OCI-LY3 (cell line): ENCODE results near the gene APBA3.
A peak's percentile ranks its signal among the peaks of the same experiment; 100 is the strongest.

ENCODE experiments used
- H2AFZ ChIP-seq: fragments of 200-600, 300-600 bp; shearing (Covaris generic); 2 replicates; pipeline ENCODE4 v1.6.0; 2014; ENCODE audit warnings: antibody characterized with exemption, low read depth, low read length
- H3K27ac ChIP-seq: fragments of 200-600, 300-600 bp; sonication (generic); 2 replicates; pipeline ENCODE4 v1.5.1; 2014; ENCODE audit warnings: mild to moderate bottlenecking, low read length, moderate library complexity, mixed read lengths
- H3K27me3 ChIP-seq: fragments of 200-600, 300-600 bp; sonication (generic); 2 replicates; pipeline ENCODE4 v1.6.1; 2014; ENCODE audit warnings: low read depth, low read length, mixed read lengths
- H3K36me3 ChIP-seq: fragments of 200-600, 300-600 bp; sonication (generic); replicated peaks from 2 replicates; pipeline ENCODE3; 2014; ENCODE audit warnings: low read depth, low read length, mixed read lengths
- H3K4me1 ChIP-seq: fragments of 300-600, 200-600 bp; sonication (generic); 2 replicates; pipeline ENCODE4 v1.6.1; 2014; ENCODE audit warnings: low read length, mixed read lengths
- H3K4me2 ChIP-seq: fragments of 200-600, 300-600 bp; sonication (generic); 2 replicates; pipeline ENCODE4 v1.6.1; 2014; ENCODE audit warnings: low read length, mixed read lengths
- H3K4me3 ChIP-seq: fragments of 300-600, 200-600 bp; sonication (generic); 2 replicates; pipeline ENCODE4 v1.5.1; 2014; ENCODE audit warnings: antibody characterized with exemption, mild to moderate bottlenecking, low read length, moderate library complexity
- H3K79me2 ChIP-seq: fragments of 300-600, 200-600 bp; shearing (Covaris generic); 2 replicates; pipeline ENCODE4 v1.6.1; 2014; ENCODE audit warnings: mild to moderate bottlenecking, low read length, mixed read lengths
- H3K9ac ChIP-seq: fragments of 300-600, 200-600 bp; shearing (Covaris generic); 2 replicates; pipeline ENCODE4 v1.6.0; 2014; ENCODE audit warnings: mild to moderate bottlenecking, low read length, moderate library complexity
- H3K9me3 ChIP-seq: fragments of 200-600, 300-600 bp; shearing (Covaris generic); 2 replicates; pipeline ENCODE4 v1.6.1; 2014; ENCODE audit warnings: low read length, mixed read lengths; ENCODE audit not compliant: insufficient read depth
- H4K20me1 ChIP-seq: fragments of 200-600, 300-600 bp; sonication (generic); 2 replicates; pipeline ENCODE4 v1.6.1; 2016; ENCODE audit warnings: low read length, mixed read lengths; ENCODE audit not compliant: insufficient read depth
- CTCF ChIP-seq: fragments of 200-600, 300-600 bp; sonication (generic); IDR thresholded peaks from 2 replicates; pipeline ENCODE4 v1.5.1; 2014; ENCODE audit warnings: antibody characterized with exemption, low read length, low read depth
- EZH2phosphoT487 ChIP-seq: fragments of 200-600 bp; shearing (Covaris generic); IDR thresholded peaks from 2 replicates; pipeline ENCODE4 v1.6.1; 2018; ENCODE audit warnings: antibody characterized with exemption, mixed run types, low read depth

The APBA3 gene

GRCh38 chr19:3783660-3784584 lies 22.4 kb upstream of the APBA3 start:
- peaks cover 18% of the 10 kb centered on the region; the same call in 1 of the 2 replicates for H3K9me3 ChIP-seq
- no peaks in the 10 kb centered on the region for H3K36me3 ChIP-seq
- no peak overlapping the region for H3K27ac ChIP-seq
- no peaks in the 10 kb centered on the region for H4K20me1 ChIP-seq
- H2AFZ ChIP-seq: no peak overlapping the region
- H3K79me2 ChIP-seq: no peaks in the 10 kb centered on the region
- H3K4me1 ChIP-seq: no peaks in the 10 kb centered on the region
- TF ChIP-seq CTCF (peak; percentile 48), EZH2phosphoT487 (no peak)
- no peaks in the 10 kb centered on the region for H3K27me3 ChIP-seq
- H3K4me3 ChIP-seq: no peak overlapping the region
- H3K9ac ChIP-seq: no peak overlapping the region
- H3K4me2 ChIP-seq: no peak overlapping the region

GRCh38 chr19:3782903-3783302 lies 21.4 kb upstream of the APBA3 start:
- Histone ChIP-seq H3K27ac (no peak overlapping the region), H3K79me2 (no peaks in the 10 kb centered on the region), H3K4me1 (no peaks in the 10 kb centered on the region), H3K4me3 (no peak overlapping the region), H3K4me2 (no peak overlapping the region), H2AFZ (no peak overlapping the region), H3K9me3 (peaks cover 18% of the 10 kb centered on the region; the same call in 1 of the 2 replicates), H3K36me3 (no peaks in the 10 kb centered on the region), H3K27me3 (no peaks in the 10 kb centered on the region), H3K9ac (no peak overlapping the region), H4K20me1 (no peaks in the 10 kb centered on the region)
- TF ChIP-seq EZH2phosphoT487: no peak
- TF ChIP-seq CTCF: no peak

GRCh38 chr19:3782330-3782729 lies 20.8 kb upstream of the APBA3 start:
- Histone ChIP-seq H3K4me3 (no peak overlapping the region), H3K9me3 (peaks cover 18% of the 10 kb centered on the region; the same call in 1 of the 2 replicates), H3K9ac (no peak overlapping the region), H3K4me1 (no peaks in the 10 kb centered on the region), H3K4me2 (no peak overlapping the region), H2AFZ (no peak overlapping the region), H3K27ac (no peak overlapping the region), H4K20me1 (no peaks in the 10 kb centered on the region), H3K27me3 (no peaks in the 10 kb centered on the region), H3K79me2 (no peaks in the 10 kb centered on the region), H3K36me3 (no peaks in the 10 kb centered on the region)
- no peak for TF ChIP-seq EZH2phosphoT487
- TF ChIP-seq CTCF: no peak

GRCh38 chr19:3781603-3782002 lies 20.1 kb upstream of the APBA3 start:
- H3K4me2 ChIP-seq: no peak overlapping the region
- no peaks in the 10 kb centered on the region for H3K79me2 ChIP-seq
- no peak overlapping the region for H3K4me3 ChIP-seq
- TF ChIP-seq EZH2phosphoT487: no peak
- TF ChIP-seq CTCF: no peak
- no peaks in the 10 kb centered on the region for H4K20me1 ChIP-seq
- H3K36me3 ChIP-seq: no peaks in the 10 kb centered on the region
- H3K9me3 ChIP-seq: peaks cover 18% of the 10 kb centered on the region; the same call in 1 of the 2 replicates
- no peak overlapping the region for H2AFZ ChIP-seq
- H3K4me1 ChIP-seq: no peaks in the 10 kb centered on the region
- no peak overlapping the region for H3K9ac ChIP-seq
- no peak overlapping the region for H3K27ac ChIP-seq
- H3K27me3 ChIP-seq: no peaks in the 10 kb centered on the region
